ENCODE results near the gene GUK1. TPM values are rescaled to one million over a fixed set of nuclear protein-coding genes. Genes with fewer than 3 reads are reported as not detected.

GUK1 gene
- total and polyA plus RNA-seq, 2 experiments from 2014 or later: 87.5 to 121 TPM

DNA sequence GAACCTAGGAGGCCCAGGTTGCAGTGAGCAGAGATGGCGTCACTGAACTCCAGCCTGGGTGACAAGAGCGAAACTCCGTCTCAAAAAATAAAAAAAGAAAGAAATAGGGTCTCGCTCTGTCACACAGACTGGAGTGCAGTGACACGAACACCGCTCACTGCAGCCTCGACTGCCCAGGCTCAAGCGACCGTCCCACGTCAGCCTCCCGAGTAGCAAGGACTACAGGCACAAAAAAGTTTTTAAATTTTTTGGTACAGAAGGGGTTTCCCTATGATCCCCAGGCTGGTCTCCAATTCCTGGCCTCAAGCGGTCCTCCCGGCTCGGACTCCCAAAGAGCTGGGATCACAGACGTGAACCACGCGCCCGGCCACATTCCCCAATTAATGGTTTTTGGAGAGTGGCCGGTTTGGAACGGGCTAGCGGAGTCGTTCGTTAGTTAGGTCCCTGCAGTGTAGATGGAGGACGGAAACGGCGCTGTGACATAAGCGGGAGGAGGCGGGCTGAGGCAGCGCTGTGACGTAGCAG lies 611 bp upstream of the GUK1 start (continued):
- TF ChIP-seq, protein P1, sequence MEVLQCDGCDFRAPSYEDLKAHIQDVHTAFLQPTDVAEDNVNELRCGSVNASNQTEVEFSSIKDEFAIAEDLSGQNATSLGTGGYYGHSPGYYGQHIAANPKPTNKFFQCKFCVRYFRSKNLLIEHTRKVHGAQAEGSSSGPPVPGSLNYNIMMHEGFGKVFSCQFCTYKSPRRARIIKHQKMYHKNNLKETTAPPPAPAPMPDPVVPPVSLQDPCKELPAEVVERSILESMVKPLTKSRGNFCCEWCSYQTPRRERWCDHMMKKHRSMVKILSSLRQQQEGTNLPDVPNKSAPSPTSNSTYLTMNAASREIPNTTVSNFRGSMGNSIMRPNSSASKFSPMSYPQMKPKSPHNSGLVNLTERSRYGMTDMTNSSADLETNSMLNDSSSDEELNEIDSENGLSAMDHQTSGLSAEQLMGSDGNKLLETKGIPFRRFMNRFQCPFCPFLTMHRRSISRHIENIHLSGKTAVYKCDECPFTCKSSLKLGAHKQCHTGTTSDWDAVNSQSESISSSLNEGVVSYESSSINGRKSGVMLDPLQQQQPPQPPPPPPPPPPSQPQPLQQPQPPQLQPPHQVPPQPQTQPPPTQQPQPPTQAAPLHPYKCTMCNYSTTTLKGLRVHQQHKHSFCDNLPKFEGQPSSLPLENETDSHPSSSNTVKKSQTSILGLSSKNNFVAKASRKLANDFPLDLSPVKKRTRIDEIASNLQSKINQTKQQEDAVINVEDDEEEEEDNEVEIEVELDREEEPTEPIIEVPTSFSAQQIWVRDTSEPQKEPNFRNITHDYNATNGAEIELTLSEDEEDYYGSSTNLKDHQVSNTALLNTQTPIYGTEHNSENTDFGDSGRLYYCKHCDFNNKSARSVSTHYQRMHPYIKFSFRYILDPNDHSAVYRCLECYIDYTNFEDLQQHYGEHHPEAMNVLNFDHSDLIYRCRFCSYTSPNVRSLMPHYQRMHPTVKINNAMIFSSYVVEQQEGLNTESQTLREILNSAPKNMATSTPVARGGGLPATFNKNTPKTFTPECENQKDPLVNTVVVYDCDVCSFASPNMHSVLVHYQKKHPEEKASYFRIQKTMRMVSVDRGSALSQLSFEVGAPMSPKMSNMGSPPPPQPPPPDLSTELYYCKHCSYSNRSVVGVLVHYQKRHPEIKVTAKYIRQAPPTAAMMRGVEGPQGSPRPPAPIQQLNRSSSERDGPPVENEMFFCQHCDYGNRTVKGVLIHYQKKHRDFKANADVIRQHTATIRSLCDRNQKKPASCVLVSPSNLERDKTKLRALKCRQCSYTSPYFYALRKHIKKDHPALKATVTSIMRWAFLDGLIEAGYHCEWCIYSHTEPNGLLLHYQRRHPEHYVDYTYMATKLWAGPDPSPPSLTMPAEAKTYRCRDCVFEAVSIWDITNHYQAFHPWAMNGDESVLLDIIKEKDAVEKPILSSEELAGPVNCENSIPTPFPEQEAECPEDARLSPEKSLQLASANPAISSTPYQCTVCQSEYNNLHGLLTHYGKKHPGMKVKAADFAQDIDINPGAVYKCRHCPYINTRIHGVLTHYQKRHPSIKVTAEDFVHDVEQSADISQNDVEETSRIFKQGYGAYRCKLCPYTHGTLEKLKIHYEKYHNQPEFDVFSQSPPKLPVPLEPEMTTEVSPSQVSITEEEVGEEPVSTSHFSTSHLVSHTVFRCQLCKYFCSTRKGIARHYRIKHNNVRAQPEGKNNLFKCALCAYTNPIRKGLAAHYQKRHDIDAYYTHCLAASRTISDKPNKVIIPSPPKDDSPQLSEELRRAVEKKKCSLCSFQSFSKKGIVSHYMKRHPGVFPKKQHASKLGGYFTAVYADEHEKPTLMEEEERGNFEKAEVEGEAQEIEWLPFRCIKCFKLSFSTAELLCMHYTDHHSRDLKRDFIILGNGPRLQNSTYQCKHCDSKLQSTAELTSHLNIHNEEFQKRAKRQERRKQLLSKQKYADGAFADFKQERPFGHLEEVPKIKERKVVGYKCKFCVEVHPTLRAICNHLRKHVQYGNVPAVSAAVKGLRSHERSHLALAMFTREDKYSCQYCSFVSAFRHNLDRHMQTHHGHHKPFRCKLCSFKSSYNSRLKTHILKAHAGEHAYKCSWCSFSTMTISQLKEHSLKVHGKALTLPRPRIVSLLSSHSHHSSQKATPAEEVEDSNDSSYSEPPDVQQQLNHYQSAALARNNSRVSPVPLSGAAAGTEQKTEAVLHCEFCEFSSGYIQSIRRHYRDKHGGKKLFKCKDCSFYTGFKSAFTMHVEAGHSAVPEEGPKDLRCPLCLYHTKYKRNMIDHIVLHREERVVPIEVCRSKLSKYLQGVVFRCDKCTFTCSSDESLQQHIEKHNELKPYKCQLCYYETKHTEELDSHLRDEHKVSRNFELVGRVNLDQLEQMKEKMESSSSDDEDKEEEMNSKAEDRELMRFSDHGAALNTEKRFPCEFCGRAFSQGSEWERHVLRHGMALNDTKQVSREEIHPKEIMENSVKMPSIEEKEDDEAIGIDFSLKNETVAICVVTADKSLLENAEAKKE (CRISPR knock-in tag; IDR thresholded peaks at IDR 0.05): no peak
- TF ChIP-seq, protein P2, sequence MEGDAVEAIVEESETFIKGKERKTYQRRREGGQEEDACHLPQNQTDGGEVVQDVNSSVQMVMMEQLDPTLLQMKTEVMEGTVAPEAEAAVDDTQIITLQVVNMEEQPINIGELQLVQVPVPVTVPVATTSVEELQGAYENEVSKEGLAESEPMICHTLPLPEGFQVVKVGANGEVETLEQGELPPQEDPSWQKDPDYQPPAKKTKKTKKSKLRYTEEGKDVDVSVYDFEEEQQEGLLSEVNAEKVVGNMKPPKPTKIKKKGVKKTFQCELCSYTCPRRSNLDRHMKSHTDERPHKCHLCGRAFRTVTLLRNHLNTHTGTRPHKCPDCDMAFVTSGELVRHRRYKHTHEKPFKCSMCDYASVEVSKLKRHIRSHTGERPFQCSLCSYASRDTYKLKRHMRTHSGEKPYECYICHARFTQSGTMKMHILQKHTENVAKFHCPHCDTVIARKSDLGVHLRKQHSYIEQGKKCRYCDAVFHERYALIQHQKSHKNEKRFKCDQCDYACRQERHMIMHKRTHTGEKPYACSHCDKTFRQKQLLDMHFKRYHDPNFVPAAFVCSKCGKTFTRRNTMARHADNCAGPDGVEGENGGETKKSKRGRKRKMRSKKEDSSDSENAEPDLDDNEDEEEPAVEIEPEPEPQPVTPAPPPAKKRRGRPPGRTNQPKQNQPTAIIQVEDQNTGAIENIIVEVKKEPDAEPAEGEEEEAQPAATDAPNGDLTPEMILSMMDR (conservative IDR thresholded peaks at IDR 0.05; ENCODE audit: low read depth in 2 of 2): no peak

DNA sequence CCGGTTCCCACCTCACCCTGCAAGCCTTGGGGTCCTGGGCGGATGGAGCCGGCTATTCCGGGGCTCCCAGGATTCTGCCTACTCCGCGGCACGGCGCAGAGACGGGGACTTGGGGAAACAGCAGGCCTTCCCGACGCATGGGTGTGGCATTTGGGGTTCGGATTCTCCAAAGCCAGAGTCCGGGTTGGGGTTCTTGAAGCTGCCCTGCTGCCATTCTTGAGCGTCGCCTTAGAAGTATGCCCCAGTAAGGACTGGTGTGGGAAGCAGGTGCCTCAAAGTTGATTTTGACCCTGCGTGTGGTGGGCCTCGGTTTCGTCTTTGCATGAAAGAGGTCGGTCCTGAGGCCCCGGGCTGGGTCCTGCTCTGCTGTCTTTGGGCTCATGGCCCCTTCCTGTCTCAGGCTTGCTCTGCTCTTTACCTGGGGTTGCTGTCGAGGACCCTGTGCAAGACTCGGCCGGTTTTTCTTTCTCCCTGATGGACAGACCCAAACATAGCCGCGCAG lies 696 bp downstream of the GUK1 start:
- Mint-ChIP-seq H3K9me3 (no peaks in the 10 kb centered on the region; the same call in 2 of the 3 replicates), H3K36me3 (ENCODE audit: low read depth) (no peaks in the 10 kb centered on the region; the same call in 1 of the 3 replicates), H3K27me3 (ENCODE audit: insufficient read depth, low read depth, poor library complexity) (peaks cover 10% of the 10 kb centered on the region), H3K27ac (peak overlapping the region; percentile 67; the same call in 1 of the 2 replicates), H3K4me1 (peaks cover 2% of the 10 kb centered on the region; the same call in 1 of the 3 replicates), H3K4me3 (peak overlapping the region; percentile 86)
- Histone ChIP-seq H3K79me2 (replicated peaks; ENCODE audit: insufficient read depth) (peaks cover 34% of the 10 kb centered on the region), H3K4me3 (peak overlapping the region; percentile 92), H3K9me2 (ENCODE audit: insufficient read depth) (no peaks in the 10 kb centered on the region), H3K27me3 (ENCODE audit: insufficient read depth) (peaks cover 23% of the 10 kb centered on the region), H3K36me3 (ENCODE audit: insufficient read depth) (no peaks in the 10 kb centered on the region), H3K27ac (ENCODE audit: low read depth) (no peak overlapping the region), H3F3A (replicated peaks; ENCODE audit: low read depth) (no peaks in the 10 kb centered on the region), H3K4me2 (peak overlapping the region; percentile 98), H4K20me1 (replicated peaks; ENCODE audit: insufficient read depth) (no peaks in the 10 kb centered on the region), H3K4me1 (ENCODE audit: insufficient read depth) (peaks cover 5% of the 10 kb centered on the region; the same call in 1 of the 2 replicates), H2AFZ (0 out of 2 replicates have a peak overlapping the region, but pooled peaks have one; percentile 78)
- no peak for DNase-seq (ENCODE audit: low spot score)
- ATAC-seq: no peak
- TF ChIP-seq CREB1 (CRISPR knock-in tag; IDR thresholded peaks at IDR 0.05; ENCODE audit: low read depth): no peak
- TF ChIP-seq EZH2phosphoT487 (IDR thresholded peaks at IDR 0.05; ENCODE audit: unreplicated experiment): no peak
- no peak for TF ChIP-seq NANOG (IDR thresholded peaks at IDR 0.05; ENCODE audit: borderline replicate concordance)
- no peak for TF ChIP-seq ZNF114 (CRISPR knock-in tag; IDR thresholded peaks at IDR 0.05)
- no peak for TF ChIP-seq EZH2 (IDR thresholded peaks at IDR 0.05; ENCODE audit: low read depth, unreplicated experiment)
- TF ChIP-seq, protein P3, sequence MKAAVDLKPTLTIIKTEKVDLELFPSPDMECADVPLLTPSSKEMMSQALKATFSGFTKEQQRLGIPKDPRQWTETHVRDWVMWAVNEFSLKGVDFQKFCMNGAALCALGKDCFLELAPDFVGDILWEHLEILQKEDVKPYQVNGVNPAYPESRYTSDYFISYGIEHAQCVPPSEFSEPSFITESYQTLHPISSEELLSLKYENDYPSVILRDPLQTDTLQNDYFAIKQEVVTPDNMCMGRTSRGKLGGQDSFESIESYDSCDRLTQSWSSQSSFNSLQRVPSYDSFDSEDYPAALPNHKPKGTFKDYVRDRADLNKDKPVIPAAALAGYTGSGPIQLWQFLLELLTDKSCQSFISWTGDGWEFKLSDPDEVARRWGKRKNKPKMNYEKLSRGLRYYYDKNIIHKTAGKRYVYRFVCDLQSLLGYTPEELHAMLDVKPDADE (IDR thresholded peaks at IDR 0.05): no peak
- no peak for TF ChIP-seq POLR2AphosphoS5 (IDR thresholded peaks at IDR 0.05; ENCODE audit: low read depth)
- TF ChIP-seq, protein P4, sequence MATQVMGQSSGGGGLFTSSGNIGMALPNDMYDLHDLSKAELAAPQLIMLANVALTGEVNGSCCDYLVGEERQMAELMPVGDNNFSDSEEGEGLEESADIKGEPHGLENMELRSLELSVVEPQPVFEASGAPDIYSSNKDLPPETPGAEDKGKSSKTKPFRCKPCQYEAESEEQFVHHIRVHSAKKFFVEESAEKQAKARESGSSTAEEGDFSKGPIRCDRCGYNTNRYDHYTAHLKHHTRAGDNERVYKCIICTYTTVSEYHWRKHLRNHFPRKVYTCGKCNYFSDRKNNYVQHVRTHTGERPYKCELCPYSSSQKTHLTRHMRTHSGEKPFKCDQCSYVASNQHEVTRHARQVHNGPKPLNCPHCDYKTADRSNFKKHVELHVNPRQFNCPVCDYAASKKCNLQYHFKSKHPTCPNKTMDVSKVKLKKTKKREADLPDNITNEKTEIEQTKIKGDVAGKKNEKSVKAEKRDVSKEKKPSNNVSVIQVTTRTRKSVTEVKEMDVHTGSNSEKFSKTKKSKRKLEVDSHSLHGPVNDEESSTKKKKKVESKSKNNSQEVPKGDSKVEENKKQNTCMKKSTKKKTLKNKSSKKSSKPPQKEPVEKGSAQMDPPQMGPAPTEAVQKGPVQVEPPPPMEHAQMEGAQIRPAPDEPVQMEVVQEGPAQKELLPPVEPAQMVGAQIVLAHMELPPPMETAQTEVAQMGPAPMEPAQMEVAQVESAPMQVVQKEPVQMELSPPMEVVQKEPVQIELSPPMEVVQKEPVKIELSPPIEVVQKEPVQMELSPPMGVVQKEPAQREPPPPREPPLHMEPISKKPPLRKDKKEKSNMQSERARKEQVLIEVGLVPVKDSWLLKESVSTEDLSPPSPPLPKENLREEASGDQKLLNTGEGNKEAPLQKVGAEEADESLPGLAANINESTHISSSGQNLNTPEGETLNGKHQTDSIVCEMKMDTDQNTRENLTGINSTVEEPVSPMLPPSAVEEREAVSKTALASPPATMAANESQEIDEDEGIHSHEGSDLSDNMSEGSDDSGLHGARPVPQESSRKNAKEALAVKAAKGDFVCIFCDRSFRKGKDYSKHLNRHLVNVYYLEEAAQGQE (IDR thresholded peaks at IDR 0.05; ENCODE audit: unreplicated experiment): no peak

Measured in GM23338 (cell line).